ENCODE results near the gene PDE7B. TPM values are rescaled to one million over a fixed set of nuclear protein-coding genes. Genes with fewer than 3 reads are reported as not detected.

Gene PDE7B
- total and polyA plus RNA-seq, 2 experiments from 2014 or later: 3.1 to 6.8 TPM

- no peaks in the 10 kb centered on the region for H3F3A ChIP-seq (ENCODE audit: insufficient read depth)
- H3K9ac ChIP-seq: no peak overlapping the region
- H4K20me1 ChIP-seq (ENCODE audit: insufficient read depth): no peaks in the 10 kb centered on the region
- peak overlapping the region; percentile 8 for H2AFZ ChIP-seq
- no peaks in the 10 kb centered on the region for H3K9me3 ChIP-seq (ENCODE audit: low read depth)
- no peaks in the 10 kb centered on the region for H3K27me3 ChIP-seq (replicated peaks; ENCODE audit: insufficient read depth)
- in situ Hi-C loops (cut with MboI): no loop called here
- H3K4me3 ChIP-seq: no peak overlapping the region
- no peaks in the 10 kb centered on the region for H3K4me1 ChIP-seq (ENCODE audit: insufficient read depth)
- no peaks in the 10 kb centered on the region for H3K79me2 ChIP-seq (ENCODE audit: insufficient read depth)
- TF ChIP-seq EZH2 (IDR thresholded peaks at IDR 0.05; ENCODE audit: insufficient read depth, poor library complexity, severe bottlenecking) (no peak), EZH2phosphoT487 (IDR thresholded peaks at IDR 0.05; ENCODE audit: insufficient read depth, low read depth) (no peak)
- no peaks in the 10 kb centered on the region for H3K36me3 ChIP-seq (ENCODE audit: low read depth)
- peak; percentile 17 for DNase-seq
- H3K9me2 ChIP-seq (ENCODE audit: insufficient read depth): no peaks in the 10 kb centered on the region
- no peak overlapping the region for H3K27ac ChIP-seq
- 89 to 91% methylated on average over 8 of the region's 8 CpGs for WGBS, 2 experiments (ENCODE audit: low coverage in 1 of 2, low lambda C conversion rate in 2 of 2, missing lambda C conversion rate in 2 of 2)
- no peak overlapping the region for H3K4me2 ChIP-seq (ENCODE audit: unreplicated experiment)
Measured at GRCh38 chr6:135811644-135812526, 39.6 kb upstream of the PDE7B start.

DNA sequence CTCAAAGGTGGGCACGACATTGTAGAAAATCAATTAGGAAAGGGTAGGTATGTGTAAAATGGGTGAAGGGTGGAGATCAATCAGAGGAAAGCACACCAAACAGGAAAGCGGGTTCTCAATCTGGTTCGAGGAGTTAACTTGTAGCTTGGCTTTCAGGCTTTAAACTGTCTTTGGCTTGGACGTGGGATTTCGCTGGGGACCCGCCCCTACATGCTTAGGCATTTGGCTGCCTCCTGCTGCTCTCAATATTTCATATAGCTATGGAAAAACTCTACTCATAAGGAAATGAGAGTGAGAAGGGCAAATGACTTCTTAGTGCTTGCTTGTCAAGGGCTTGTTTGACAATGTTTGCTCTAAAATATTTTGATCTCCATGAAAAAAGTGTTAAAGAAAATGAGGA is 38.1 kb upstream of the PDE7B start:
- Histone ChIP-seq H3K36me3 (ENCODE audit: low read depth) (no peaks in the 10 kb centered on the region), H3K4me1 (ENCODE audit: insufficient read depth) (no peaks in the 10 kb centered on the region), H3K27me3 (replicated peaks; ENCODE audit: insufficient read depth) (no peaks in the 10 kb centered on the region), H3K79me2 (ENCODE audit: insufficient read depth) (no peaks in the 10 kb centered on the region), H3F3A (ENCODE audit: insufficient read depth) (no peaks in the 10 kb centered on the region), H3K27ac (no peak overlapping the region), H3K9me3 (ENCODE audit: low read depth) (no peaks in the 10 kb centered on the region), H3K4me3 (no peak overlapping the region), H3K4me2 (ENCODE audit: unreplicated experiment) (no peak overlapping the region), H2AFZ (peak overlapping the region; percentile 28; the same call in 1 of the 2 replicates), H4K20me1 (ENCODE audit: insufficient read depth) (no peaks in the 10 kb centered on the region), H3K9me2 (ENCODE audit: insufficient read depth) (no peaks in the 10 kb centered on the region), H3K9ac (no peak overlapping the region)
- 29 to 40% methylated on average over 6 of the region's 6 CpGs for WGBS, 2 experiments (ENCODE audit: low coverage in 1 of 2, low lambda C conversion rate in 2 of 2, missing lambda C conversion rate in 2 of 2)
- in situ Hi-C loops (cut with MboI): no loop called here
- TF ChIP-seq EZH2 (IDR thresholded peaks at IDR 0.05; ENCODE audit: insufficient read depth, poor library complexity, severe bottlenecking) (no peak), EZH2phosphoT487 (IDR thresholded peaks at IDR 0.05; ENCODE audit: insufficient read depth, low read depth) (no peak)
- no peak for DNase-seq

DNA sequence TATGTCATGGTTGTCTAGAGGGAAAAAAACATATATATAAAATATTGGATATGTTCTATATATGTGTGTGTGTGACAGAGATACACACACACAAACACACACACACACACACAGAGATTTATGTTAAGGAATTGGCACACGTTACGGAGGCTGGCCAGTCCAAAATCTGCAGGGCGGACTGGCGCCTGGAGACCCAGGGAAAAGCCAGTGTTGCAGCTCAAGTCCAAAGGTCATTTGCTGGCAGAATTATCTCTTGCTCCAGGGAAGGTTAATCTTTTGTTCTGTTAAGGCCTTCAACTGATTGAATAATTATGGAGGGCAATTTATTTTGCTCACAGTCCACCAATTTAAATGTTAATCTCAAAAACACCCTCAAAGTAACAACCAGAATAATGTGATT is 37.5 kb upstream of the PDE7B start:
- no peak overlapping the region for H3K9ac ChIP-seq
- no peaks in the 10 kb centered on the region for H3F3A ChIP-seq (ENCODE audit: insufficient read depth)
- no peak overlapping the region for H3K4me3 ChIP-seq
- H3K27me3 ChIP-seq (replicated peaks; ENCODE audit: insufficient read depth): no peaks in the 10 kb centered on the region
- DNase-seq: no peak
- H3K9me2 ChIP-seq (ENCODE audit: insufficient read depth): 0 out of 2 replicates have a peak, but pooled peaks cover under 1% of the 10 kb centered on the region
- WGBS, 2 experiments (ENCODE audit: low coverage in 1 of 2, low lambda C conversion rate in 2 of 2, missing lambda C conversion rate in 2 of 2): 79 to 91% methylated on average over 4 of the region's 4 CpGs
- no peak overlapping the region for H3K27ac ChIP-seq
- H3K4me2 ChIP-seq (ENCODE audit: unreplicated experiment): no peak overlapping the region
- H2AFZ ChIP-seq: no peak overlapping the region
- no peaks in the 10 kb centered on the region for H3K79me2 ChIP-seq (ENCODE audit: insufficient read depth)
- no peaks in the 10 kb centered on the region for H3K4me1 ChIP-seq (ENCODE audit: insufficient read depth)
- in situ Hi-C loops (cut with MboI): no loop called here
- TF ChIP-seq EZH2 (IDR thresholded peaks at IDR 0.05; ENCODE audit: insufficient read depth, poor library complexity, severe bottlenecking) (no peak), EZH2phosphoT487 (IDR thresholded peaks at IDR 0.05; ENCODE audit: insufficient read depth, low read depth) (no peak)
- H4K20me1 ChIP-seq (ENCODE audit: insufficient read depth): no peaks in the 10 kb centered on the region
- no peaks in the 10 kb centered on the region for H3K36me3 ChIP-seq (ENCODE audit: low read depth)
- H3K9me3 ChIP-seq (ENCODE audit: low read depth): no peaks in the 10 kb centered on the region

DNA sequence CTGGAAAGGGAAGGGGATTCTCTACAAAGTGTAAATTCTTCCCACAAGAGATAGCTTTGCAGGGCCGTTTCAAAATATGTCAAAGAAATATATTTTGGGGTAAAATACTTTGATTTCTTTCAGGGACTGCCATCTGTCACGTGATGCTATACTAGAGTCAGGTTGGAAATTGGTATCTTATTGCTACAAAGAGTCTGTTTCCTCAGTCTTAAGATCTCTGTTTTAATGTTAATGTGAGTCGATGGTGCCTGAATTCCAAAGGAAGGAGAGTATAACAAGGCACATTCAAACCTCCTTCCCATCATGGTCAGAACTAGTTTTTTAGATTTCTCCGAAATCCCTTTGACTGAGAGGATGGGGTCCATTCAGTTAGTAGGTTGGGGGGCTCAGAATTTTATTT is 36.3 kb upstream of the PDE7B start:
- Histone ChIP-seq H3K79me2 (ENCODE audit: insufficient read depth) (no peaks in the 10 kb centered on the region), H4K20me1 (ENCODE audit: insufficient read depth) (no peaks in the 10 kb centered on the region), H2AFZ (no peak overlapping the region), H3F3A (ENCODE audit: insufficient read depth) (no peaks in the 10 kb centered on the region), H3K9me3 (ENCODE audit: low read depth) (no peaks in the 10 kb centered on the region), H3K4me2 (ENCODE audit: unreplicated experiment) (no peak overlapping the region), H3K27ac (no peak overlapping the region), H3K4me1 (ENCODE audit: insufficient read depth) (no peaks in the 10 kb centered on the region), H3K36me3 (ENCODE audit: low read depth) (no peaks in the 10 kb centered on the region), H3K9me2 (ENCODE audit: insufficient read depth) (0 out of 2 replicates have a peak, but pooled peaks cover 6% of the 10 kb centered on the region), H3K4me3 (no peak overlapping the region), H3K27me3 (replicated peaks; ENCODE audit: insufficient read depth) (no peaks in the 10 kb centered on the region), H3K9ac (no peak overlapping the region)
- no peak for TF ChIP-seq EZH2 (IDR thresholded peaks at IDR 0.05; ENCODE audit: insufficient read depth, poor library complexity, severe bottlenecking)
- DNase-seq: no peak
- WGBS, 2 experiments (ENCODE audit: low coverage in 1 of 2, low lambda C conversion rate in 2 of 2, missing lambda C conversion rate in 2 of 2): 80 to 89% methylated on average over 4 of the region's 4 CpGs
- in situ Hi-C loops (cut with MboI): no loop called here
